Heart left ventricle (tissue), 16 donors: ENCODE measurements around the gene MRPL37. TPM values are rescaled to one million over a fixed set of nuclear protein-coding genes. Genes with fewer than 3 reads are reported as not detected.
A peak's percentile ranks its signal among the peaks of the same experiment; 100 is the strongest.

ENCODE experiments used
- ATAC-seq, 4 donors: fragments of 200-7000 bp; cut with Tn5 transposase; one replicate each; pipeline ENCODE4 v1.9.1; 2020 to 2022; ENCODE audit warnings: moderate library complexity in 4 of 4, mild to moderate bottlenecking in 3 of 4, moderate number of reproducible peaks in 1 of 4
- DNase-seq, 5 donors: peaks; one replicate each; pipeline ENCODE4 v3.0.0-alpha.2; 2020
- H3K27ac ChIP-seq, 12 donors: fragments of 200-600 bp; sonication (generic) in 4 of 12; one replicate each; pipeline versions ENCODE4 v1.5.0 to v1.8.0; 2016 to 2022; ENCODE audit warnings: mild to moderate bottlenecking in 2 of 12
- H3K27me3 ChIP-seq, 9 donors: fragments of 200-600 bp; sonication (generic) in 2 of 9; one replicate each; pipeline versions ENCODE4 v1.5.1 to v1.8.0; 2016 to 2022; ENCODE audit warnings: mild to moderate bottlenecking in 3 of 9
- H3K36me3 ChIP-seq, 9 donors: fragments of 200-600 bp; sonication (generic) in 2 of 9; one replicate each; pipeline versions ENCODE4 v1.5.0 to v1.8.0; 2018 to 2022; ENCODE audit warnings: mild to moderate bottlenecking in 2 of 9
- H3K4me1 ChIP-seq, 12 donors: fragments of 200-600 bp; sonication (generic) in 4 of 12; one replicate each; pipeline versions ENCODE4 v1.5.0 to v1.8.0; 2016 to 2022; ENCODE audit warnings: mild to moderate bottlenecking in 3 of 12
- H3K4me3 ChIP-seq, 12 donors: fragments of 200-600 bp; sonication (generic) in 4 of 12; one replicate each; pipeline versions ENCODE4 v1.5.0 to v1.8.0; 2017 to 2022; ENCODE audit warnings: mild to moderate bottlenecking in 9 of 12, moderate library complexity in 4 of 12
- H3K9me3 ChIP-seq, 12 donors: fragments of 200-600 bp; sonication (generic) in 4 of 12; one replicate each; pipeline versions ENCODE4 v1.5.0 to v1.8.0; 2016 to 2022; ENCODE audit warnings: mild to moderate bottlenecking in 1 of 12
- CTCF ChIP-seq, 12 donors: fragments of 200-600 bp; sonication (generic) in 4 of 12; IDR thresholded peaks; one replicate each; pipeline versions ENCODE4 v1.5.0 to v1.8.0; 2018 to 2022; ENCODE audit warnings: antibody characterized with exemption in 12 of 12, mild to moderate bottlenecking in 5 of 12
- POLR2A ChIP-seq, 2 donors: fragments of 450-650 bp; IDR thresholded peaks; one replicate each; pipeline ENCODE4 v1.6.1; 2017; ENCODE audit warnings: antibody characterized with exemption in 2 of 2, mild to moderate bottlenecking in 2 of 2, moderate library complexity in 2 of 2
- WGBS, 4 donors: extraction: QIAGEN DNeasy Blood & Tissue Kit in 2 of 4; methylation state at CpG; one replicate each; pipeline versions ENCODE4 v1.1.5 to v1.1.7; 2013 to 2018; 5-methylcytosine and 5-hydroxymethylcytosine counted together
- intact Hi-C, 10 donors: fragments of 100-400 bp; cut with DNase I; formaldehyde crosslinking; loops; one replicate each; pipeline versions ENCODE4 v1.11.1 to v1.14.2; 2022
- polyA plus RNA-seq, 2 donors: library from polyadenylated mRNA; stranded (reverse); fragments of 200-250 nt; gene quantifications; one replicate each; pipeline ENCODE4 v1.2.3, GENCODE V29; 2013
- total RNA-seq, 9 donors: library from RNA; depleted of rRNA in 2 of 9; stranded (reverse); fragments of >200 nt in 2 of 9; fragmentation: NEBNext Ultra II Directional in 3 of 9; extraction: Animal tissue kit (Norgen Biotek cat#: 25700) in 3 of 9; gene quantifications; one replicate each; pipeline versions ENCODE4 v1.1.0 to v1.2.4, GENCODE V29; 2016 to 2023
- donor health status: ischemic (EF 13 %, LVEDD 7.1; RV severe dilation, severe dysfunction).
- donor health status: healthy with polysubstance abuse.
- donor health status: DM: no; HTN: yes; CAD: no.
- donor health status: DM: no; HTN: no; CAD: no.
- donor health status: ischemic (EF 25% LVEDD 6.9; RV normal size, moderate dysfunction).
- donor health status: ischemic (EF 25% LVEDD 5.7; RV mildly dilated, moderate dysfunction).
- donor health status: healthy.
- donor health status: DM: yes; HTN: yes; CAD: no.
- donor health status: ischemic (EF 35%, LVEDD 5.7; RV mildly dilated, moderate dysfunction).
- donor health status: nonischemic (EF 11% LVEDD 7.7; RV severe dilation, severe dysfunction).
- donor health status: DM: yes; HTN: yes; CAD: no.
- donor health status: PGD.
- donor health status: ischemic (EF 29% LVEDD 5.4; RV normal size, mild dysfunction).
- donor health status: nonischemic (EF 23%, LVEDD 6.1; RV moderate dilation, normal function).

The MRPL37 gene
- total and polyA plus RNA-seq, 11 donors: 46.7 to 122 (median 84.6) TPM

- Histone ChIP-seq H3K27me3 (no peaks in the 10 kb centered on the region), H3K9me3 (no peaks in the 10 kb centered on the region), H3K4me1 (peaks cover 0 to 45% (median 23%) of the 10 kb centered on the region in 12 donors), H3K4me3 (peak overlapping the region in 6 of 12 donors; percentile 8 to 23 (median 13)), H3K27ac (peak overlapping the region in 10 of 12 donors; percentile 29 to 74 (median 53)), H3K36me3 (peaks cover 0 to 40% (median 38%) of the 10 kb centered on the region in 9 donors)
- ATAC-seq: peak; percentile 65 to 87 (median 77)
- peak; percentile 64 to 84 (median 79) for DNase-seq
- TF ChIP-seq CTCF (IDR thresholded peaks at IDR 0.05) (no peak), POLR2A (IDR thresholded peaks at IDR 0.05) (no peak)
- intact Hi-C loops: loop anchor here in 1 of 10 donors (10.0 kb wide), 1 partner anchor 185 kb away; the partner anchor contains the start of gene SSBP3
- WGBS, 4 donors: 35 to 40% (median 37%) methylated on average over 17 to 18 of the region's 18 CpGs
Observed at GRCh38 chr1:54220004-54220811, 20.2 kb downstream of the MRPL37 start.

DNA sequence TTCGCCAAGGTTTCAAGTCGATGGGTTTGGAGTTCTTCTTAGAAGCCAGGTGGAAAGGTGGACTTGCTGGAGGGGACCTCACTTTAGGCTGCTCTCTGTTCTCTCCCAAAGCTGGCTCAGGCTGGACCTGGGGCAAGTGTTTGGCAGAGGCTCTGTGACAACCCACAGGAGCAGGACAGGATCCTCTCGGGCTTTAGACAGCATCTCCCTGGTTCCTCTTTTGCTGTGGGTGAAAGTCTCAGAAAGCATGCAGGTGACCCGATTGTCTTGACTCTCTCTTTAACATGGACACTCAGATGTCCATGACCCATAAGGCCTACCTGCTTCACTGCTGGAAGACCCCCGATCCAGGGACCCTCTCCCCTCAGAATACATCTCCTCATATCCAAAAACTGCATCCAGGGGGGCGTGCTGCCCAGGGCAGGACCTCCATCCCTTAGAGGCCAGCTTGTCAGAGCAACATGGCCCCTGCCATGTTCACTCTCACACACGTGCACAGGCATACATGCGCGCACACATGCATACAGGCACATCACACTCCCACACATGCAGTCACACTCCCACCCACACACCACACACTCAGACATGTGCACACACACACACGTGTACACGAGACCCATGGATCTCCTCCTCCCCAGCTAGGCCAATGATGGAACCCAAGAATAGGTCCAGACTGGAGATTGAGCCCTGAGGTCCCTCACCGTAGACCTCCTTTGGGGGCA lies 21.3 kb downstream of the MRPL37 start:
- 90 to 95% (median 92%) methylated on average over 12 of the region's 12 CpGs for WGBS, 4 donors
- intact Hi-C loops: loop anchor here in 1 of 10 donors (10.0 kb wide), 1 partner anchor 184 kb away; the partner anchor contains the start of gene SSBP3
- Histone ChIP-seq H3K4me3 (peak overlapping the region in 1 of 12 donors; percentile 17), H3K9me3 (no peaks in the 10 kb centered on the region), H3K4me1 (peaks cover 0 to 45% (median 23%) of the 10 kb centered on the region in 12 donors), H3K27ac (peak overlapping the region in 4 of 12 donors; percentile 52 to 74 (median 70)), H3K27me3 (no peaks in the 10 kb centered on the region), H3K36me3 (peaks cover 0 to 38% (median 34%) of the 10 kb centered on the region in 9 donors)
- no peak for ATAC-seq
- TF ChIP-seq CTCF (IDR thresholded peaks at IDR 0.05): no peak
- TF ChIP-seq POLR2A (IDR thresholded peaks at IDR 0.05): no peak
- DNase-seq: no peak

GRCh38 chr1:54221867-54222484 lies 22.0 kb downstream of the MRPL37 start:
- peaks cover 0 to 32% (median 27%) of the 10 kb centered on the region in 9 donors for H3K36me3 ChIP-seq
- no peak overlapping the region for H3K4me3 ChIP-seq
- no peak overlapping the region for H3K27ac ChIP-seq
- no peaks in the 10 kb centered on the region for H3K27me3 ChIP-seq
- WGBS, 4 donors: 95 to 96% (median 96%) methylated on average over 6 to 7 of the region's 7 CpGs
- no peak for DNase-seq
- TF ChIP-seq POLR2A (IDR thresholded peaks at IDR 0.05) (no peak), CTCF (IDR thresholded peaks at IDR 0.05) (no peak)
- peaks cover 0 to 45% (median 23%) of the 10 kb centered on the region in 12 donors for H3K4me1 ChIP-seq
- H3K9me3 ChIP-seq: no peaks in the 10 kb centered on the region
- ATAC-seq: no peak
- intact Hi-C loops: loop anchor here in 1 of 10 donors (10.0 kb wide), 1 partner anchor 183 kb away; the partner anchor contains the start of gene SSBP3
